ENCODE measurements around the gene AKAP8L.

AKAP8L gene

GRCh38 chr19:15437355-15438123 is 18.8 kb upstream of the AKAP8L start:
- TF ChIP-seq, protein P1, sequence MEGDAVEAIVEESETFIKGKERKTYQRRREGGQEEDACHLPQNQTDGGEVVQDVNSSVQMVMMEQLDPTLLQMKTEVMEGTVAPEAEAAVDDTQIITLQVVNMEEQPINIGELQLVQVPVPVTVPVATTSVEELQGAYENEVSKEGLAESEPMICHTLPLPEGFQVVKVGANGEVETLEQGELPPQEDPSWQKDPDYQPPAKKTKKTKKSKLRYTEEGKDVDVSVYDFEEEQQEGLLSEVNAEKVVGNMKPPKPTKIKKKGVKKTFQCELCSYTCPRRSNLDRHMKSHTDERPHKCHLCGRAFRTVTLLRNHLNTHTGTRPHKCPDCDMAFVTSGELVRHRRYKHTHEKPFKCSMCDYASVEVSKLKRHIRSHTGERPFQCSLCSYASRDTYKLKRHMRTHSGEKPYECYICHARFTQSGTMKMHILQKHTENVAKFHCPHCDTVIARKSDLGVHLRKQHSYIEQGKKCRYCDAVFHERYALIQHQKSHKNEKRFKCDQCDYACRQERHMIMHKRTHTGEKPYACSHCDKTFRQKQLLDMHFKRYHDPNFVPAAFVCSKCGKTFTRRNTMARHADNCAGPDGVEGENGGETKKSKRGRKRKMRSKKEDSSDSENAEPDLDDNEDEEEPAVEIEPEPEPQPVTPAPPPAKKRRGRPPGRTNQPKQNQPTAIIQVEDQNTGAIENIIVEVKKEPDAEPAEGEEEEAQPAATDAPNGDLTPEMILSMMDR (IDR thresholded peaks at IDR 0.05; ENCODE audit: unreplicated experiment in 3 of 3) = no peak
- Mint-ChIP-seq H3K9me3 (no peaks in the 10 kb centered on the region), H3K27me3 (ENCODE audit: low read depth) (no peaks in the 10 kb centered on the region), H3K4me1 (peaks cover 6% of the 10 kb centered on the region), H3K36me3 (ENCODE audit: low read depth) (no peaks in the 10 kb centered on the region), H3K4me3 (peak overlapping the region in 1 of 3 experiments; percentile 43), H3K27ac (peak overlapping the region in 1 of 3 experiments; percentile 50)

DNA sequence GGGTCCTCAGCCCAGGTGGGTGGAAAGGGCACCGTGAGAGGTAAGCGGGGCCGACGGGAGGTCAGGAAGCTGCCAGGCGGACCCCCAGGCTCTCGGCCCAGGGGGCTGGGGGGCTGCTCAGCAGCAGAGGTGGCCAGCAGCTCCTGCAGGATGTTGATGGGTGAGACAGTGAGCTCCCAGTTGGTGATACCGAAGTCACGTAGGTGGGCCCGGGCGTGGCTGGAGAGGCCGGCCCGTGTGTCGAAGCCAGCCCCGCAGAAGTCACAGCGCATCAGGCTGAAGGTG is 18.0 kb upstream of the AKAP8L start:
- Mint-ChIP-seq H3K9me3 (no peaks in the 10 kb centered on the region), H3K27ac (no peak overlapping the region), H3K4me1 (peaks cover 6% of the 10 kb centered on the region), H3K27me3 (ENCODE audit: low read depth) (no peaks in the 10 kb centered on the region), H3K36me3 (ENCODE audit: low read depth) (no peaks in the 10 kb centered on the region), H3K4me3 (no peak overlapping the region)
- TF ChIP-seq, protein P1 (IDR thresholded peaks at IDR 0.05; ENCODE audit: unreplicated experiment in 3 of 3) = no peak

DNA sequence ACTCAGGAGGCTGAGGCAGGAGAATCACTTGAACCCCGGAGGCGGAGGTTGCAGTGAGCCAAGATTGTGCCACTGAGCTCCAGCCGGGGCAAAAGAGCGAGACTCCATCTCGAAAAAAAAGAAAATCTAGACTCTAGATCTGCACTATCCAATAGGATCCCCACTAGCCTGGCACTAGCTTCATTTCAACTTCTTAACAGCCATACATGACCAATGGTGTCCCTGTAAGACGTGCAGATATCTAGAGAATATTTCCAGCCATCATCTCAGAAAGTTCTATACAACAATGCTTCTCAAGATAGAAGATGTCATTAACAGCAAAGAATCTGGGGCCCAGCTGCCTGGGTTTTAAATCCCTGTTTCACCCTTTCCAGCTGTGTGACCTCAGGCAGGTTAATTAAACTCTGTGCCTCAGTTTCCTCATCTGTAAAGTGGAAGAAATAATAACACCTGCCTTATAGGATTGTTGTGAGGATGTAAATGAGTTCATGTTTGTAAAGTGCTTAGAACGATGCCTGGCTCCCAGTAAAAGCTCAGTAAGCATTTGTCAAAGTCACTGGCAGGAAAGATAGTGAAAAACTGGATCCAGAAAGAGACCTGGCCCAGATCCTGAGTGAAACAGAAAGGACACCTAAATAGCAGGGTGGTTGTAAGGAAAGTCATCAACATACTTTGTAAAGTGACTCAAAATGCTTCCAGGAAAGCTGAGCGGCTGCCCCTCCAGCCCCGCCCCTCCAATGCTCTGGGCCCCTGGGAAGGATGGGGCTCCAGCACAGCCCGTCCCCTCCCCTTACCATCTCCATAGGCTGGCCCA is 17.4 kb upstream of the AKAP8L start:
- TF ChIP-seq, protein P1 (IDR thresholded peaks at IDR 0.05; ENCODE audit: unreplicated experiment in 3 of 3) = no peak
- Mint-ChIP-seq H3K27ac (no peak overlapping the region), H3K4me3 (peak overlapping the region in 2 of 3 experiments; percentile 13 to 28), H3K9me3 (no peaks in the 10 kb centered on the region), H3K36me3 (ENCODE audit: low read depth) (no peaks in the 10 kb centered on the region), H3K27me3 (ENCODE audit: low read depth) (no peaks in the 10 kb centered on the region), H3K4me1 (peaks cover 11% of the 10 kb centered on the region)

GRCh38 chr19:15433519-15434069 is 14.8 kb upstream of the AKAP8L start:
- peaks cover 24% of the 10 kb centered on the region for H3K4me1 Mint-ChIP-seq
- peaks cover 4% of the 10 kb centered on the region for H3K36me3 Mint-ChIP-seq (ENCODE audit: low read depth)
- H3K4me3 Mint-ChIP-seq = peak overlapping the region; percentile 91 to 94 (median 91)
- H3K27ac Mint-ChIP-seq = peak overlapping the region; percentile 95 to 98 (median 96)
- TF ChIP-seq, protein P1 (IDR thresholded peaks at IDR 0.05; ENCODE audit: unreplicated experiment in 3 of 3) = no peak
- H3K9me3 Mint-ChIP-seq = no peaks in the 10 kb centered on the region
- H3K27me3 Mint-ChIP-seq (ENCODE audit: low read depth) = no peaks in the 10 kb centered on the region

GRCh38 chr19:15432629-15433518 is 14.1 kb upstream of the AKAP8L start:
- H3K4me3 Mint-ChIP-seq = peak overlapping the region; percentile 91 to 94 (median 91)
- H3K27me3 Mint-ChIP-seq (ENCODE audit: low read depth) = no peaks in the 10 kb centered on the region
- H3K9me3 Mint-ChIP-seq = no peaks in the 10 kb centered on the region
- H3K36me3 Mint-ChIP-seq (ENCODE audit: low read depth) = peaks cover 7% of the 10 kb centered on the region
- H3K27ac Mint-ChIP-seq = peak overlapping the region; percentile 95 to 98 (median 96)
- peaks cover 24% of the 10 kb centered on the region for H3K4me1 Mint-ChIP-seq
- TF ChIP-seq, protein P1 (IDR thresholded peaks at IDR 0.05; ENCODE audit: unreplicated experiment in 3 of 3) = no peak
